A549 (cell line): ENCODE measurements around the gene KLK4. TPM values are rescaled to one million over a fixed set of nuclear protein-coding genes. Genes with fewer than 3 reads are reported as not detected.

Experiments
- ATAC-seq, 2 experiments: fragments of 200-7000 bp in 1 of 2; fragments of >200 bp in 1 of 2; cut with Nextera tagmentation in 1 of 2; cut with Tn5 transposase in 1 of 2; 3 replicates each; pipeline versions ENCODE4 v1.8.0 to v1.9.1; 2018 to 2020; ENCODE audit warnings: mild to moderate bottlenecking in 1 of 2, moderate library complexity in 1 of 2
- CTCF ChIA-PET: fragments of 300-600 bp; sonication (Branson Sonifier 250); formaldehyde crosslinking; extraction: SDS; loops from one replicate; lab custom pipeline; 2021; ENCODE audit warnings: antibody characterized with exemption, inconsistent platforms; lab: Yijun Ruan, JAX
- POLR2A ChIA-PET: fragments of 350-600 bp; formaldehyde crosslinking; extraction: SDS; loops from one replicate; lab custom pipeline; 2021; ENCODE audit warnings: antibody characterized with exemption, inconsistent platforms; lab: Yijun Ruan, JAX
- DNase-seq, 2 experiments: peaks; one replicate each; pipeline versions ENCODE4 v3.0.0 to v3.0.0-alpha.2; 2011 to 2016; ENCODE audit warnings: low read depth in 1 of 2, low spot score in 1 of 2
- FAIRE-seq: peaks from 2 replicates; lab custom pipeline; 2011; peaks lifted over from hg19 to GRCh38; lab: Jason Lieb, UNC
- H3K27ac ChIP-seq, 2 experiments: fragments of >200 bp; sonication (Bioruptor Twin); formaldehyde crosslinking; 3 replicates each; pipeline ENCODE4 v1.5.1; 2016 to 2017
- H3K4me1 ChIP-seq: fragments of >200 bp; sonication (Bioruptor Twin); formaldehyde crosslinking; 3 replicates; pipeline ENCODE4 v1.6.1; 2016
- H3K4me2 ChIP-seq: fragments of >200 bp; sonication (Bioruptor Twin); formaldehyde crosslinking; 3 replicates; pipeline ENCODE4 v1.6.1; 2016
- H3K4me3 ChIP-seq: fragments of >200 bp; sonication (Bioruptor Twin); formaldehyde crosslinking; 3 replicates; pipeline ENCODE4 v1.5.1; 2016
- H3K9me3 ChIP-seq: fragments of >200 bp; sonication (Bioruptor Twin); formaldehyde crosslinking; 3 replicates; pipeline ENCODE4 v1.6.1; 2016
- CBX2 ChIP-seq: fragments of 200-600 bp; sonication (generic); IDR thresholded peaks from 2 replicates; pipeline ENCODE4 v1.6.1; 2016; ENCODE audit warnings: low read depth, mild to moderate bottlenecking, borderline replicate concordance
- CBX8 ChIP-seq: fragments of 200-600 bp; sonication (generic); IDR thresholded peaks from 2 replicates; pipeline ENCODE4 v1.6.1; 2016
- EHF ChIP-seq: fragments of 250-450 bp; sonication (Bioruptor Pico); IDR thresholded peaks from 2 replicates; pipeline ENCODE4 v1.5.0; 2020; ENCODE audit warnings: mild to moderate bottlenecking
- HDAC2 ChIP-seq: fragments of 200-600 bp; sonication (generic); IDR thresholded peaks from 2 replicates; pipeline ENCODE4 v1.6.1; 2016
- JUNB ChIP-seq: fragments of >200 bp; sonication (Bioruptor Twin); formaldehyde crosslinking; IDR thresholded peaks from 2 replicates; pipeline ENCODE4 v1.6.1; 2016
- KDM5A ChIP-seq: fragments of 200-600 bp; sonication (generic); IDR thresholded peaks from 2 replicates; pipeline ENCODE4 v1.6.1; 2016; ENCODE audit warnings: antibody characterized with exemption, mild to moderate bottlenecking
- MAX ChIP-seq: IDR thresholded peaks from 2 replicates; pipeline ENCODE4 v1.6.1; 2012
- NR3C1 ChIP-seq: fragments of >200 bp; sonication (Bioruptor Twin); formaldehyde crosslinking; IDR thresholded peaks from 3 replicates; pipeline ENCODE4 v1.6.1; 2017
- PHF8 ChIP-seq: fragments of 200-600 bp; sonication (generic); IDR thresholded peaks from 2 replicates; pipeline ENCODE4 v1.6.1; 2016; ENCODE audit warnings: low read depth, mild to moderate bottlenecking, antibody characterized with exemption, moderate library complexity, borderline replicate concordance
- POLR2A ChIP-seq: IDR thresholded peaks from 2 replicates; pipeline ENCODE4 v1.6.1; 2012; ENCODE audit warnings: mild to moderate bottlenecking, low read length
- POLR2AphosphoS2 ChIP-seq: conservative IDR thresholded peaks from 2 replicates; pipeline ENCODE4 v1.6.1; 2012; ENCODE audit warnings: low read length, improper control_type of control experiment, inconsistent platforms
- RAD21 ChIP-seq, 2 experiments: fragments of >200 bp in 1 of 2; sonication (Bioruptor Twin) in 1 of 2; formaldehyde crosslinking in 1 of 2; IDR thresholded peaks in 1 of 2; conservative IDR thresholded peaks in 1 of 2; 2 replicates in 1 of 2; 3 replicates in 1 of 2; pipeline ENCODE4 v1.6.1; 2012 to 2018; ENCODE audit warnings: inconsistent platforms in 1 of 2
- TP53 ChIP-seq: fragments of 250-450 bp; sonication (Bioruptor Pico); IDR thresholded peaks from 2 replicates; pipeline ENCODE4 v1.5.0; 2021; ENCODE audit warnings: mild to moderate bottlenecking, moderate library complexity
- ZFP36 ChIP-seq: fragments of 450-650 bp; IDR thresholded peaks from 2 replicates; pipeline ENCODE4 v1.6.1; 2014; ENCODE audit warnings: borderline replicate concordance; ENCODE audit not compliant: partially characterized antibody
- WGBS: methylation state at CpG from one replicate; pipeline ENCODE4 v1.1.6; 2017; ENCODE audit errors: missing lambda C conversion rate; 5-methylcytosine and 5-hydroxymethylcytosine counted together
- polyA plus RNA-seq, 4 experiments: library from polyadenylated mRNA; depleted of rRNA in 3 of 4; stranded (reverse); fragments of >200 nt; fragmentation: RNase III in 1 of 4; extraction: RNeasy Plus Mini Kit Qiagen cat#74134 plus additional on column Dnase treatment in 1 of 4; gene quantifications; 2 replicates in 3 of 4; 3 replicates in 1 of 4; pipeline ENCODE4 v1.2.3, GENCODE V29; 2011 to 2017
- TF ChIP-seq, protein P1 (sequence below): fragments of 200-600 bp; sonication (generic); IDR thresholded peaks from 2 replicates; pipeline ENCODE4 v1.6.1; 2016; ENCODE audit warnings: antibody characterized with exemption, mild to moderate bottlenecking, moderate library complexity
- TF ChIP-seq, protein P2 (sequence below): fragments of >200 bp; sonication (Bioruptor Twin); formaldehyde crosslinking; IDR thresholded peaks from 3 replicates; pipeline ENCODE4 v1.6.1; 2016

Gene KLK4
- polyA plus RNA-seq, 2 of the 4 experiments (the other 2 are of a cell fraction): not detected

DNA sequence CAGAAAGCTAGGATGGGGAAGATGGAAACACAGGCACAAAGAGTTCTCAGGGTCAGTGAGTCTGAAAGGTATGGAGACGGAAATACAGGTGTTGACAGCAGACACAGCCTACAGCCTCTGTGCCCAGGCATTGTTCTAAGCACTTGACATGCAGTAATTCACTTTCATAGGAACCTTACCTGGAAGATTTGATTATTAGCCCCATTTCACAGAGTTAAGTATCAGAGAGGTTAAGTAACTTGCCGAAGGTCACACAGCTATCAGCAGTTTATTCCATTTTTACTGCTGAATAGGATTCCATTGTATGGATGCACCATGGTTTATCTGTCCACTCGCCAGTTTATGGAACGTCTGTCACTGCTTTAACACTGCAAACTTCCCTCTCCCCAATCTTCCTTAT, 13.2 kb downstream of the KLK4 start:
- Histone ChIP-seq H3K27ac (no peak overlapping the region), H3K4me2 (no peak overlapping the region), H3K4me1 (peaks cover 6% of the 10 kb centered on the region; the same call in 1 of the 3 replicates), H3K4me3 (no peak overlapping the region), H3K9me3 (peaks cover 3% of the 10 kb centered on the region; the same call in 1 of the 3 replicates)
- 12% methylated on average over 4 of the region's 4 CpGs for WGBS
- TF ChIP-seq, protein P1, sequence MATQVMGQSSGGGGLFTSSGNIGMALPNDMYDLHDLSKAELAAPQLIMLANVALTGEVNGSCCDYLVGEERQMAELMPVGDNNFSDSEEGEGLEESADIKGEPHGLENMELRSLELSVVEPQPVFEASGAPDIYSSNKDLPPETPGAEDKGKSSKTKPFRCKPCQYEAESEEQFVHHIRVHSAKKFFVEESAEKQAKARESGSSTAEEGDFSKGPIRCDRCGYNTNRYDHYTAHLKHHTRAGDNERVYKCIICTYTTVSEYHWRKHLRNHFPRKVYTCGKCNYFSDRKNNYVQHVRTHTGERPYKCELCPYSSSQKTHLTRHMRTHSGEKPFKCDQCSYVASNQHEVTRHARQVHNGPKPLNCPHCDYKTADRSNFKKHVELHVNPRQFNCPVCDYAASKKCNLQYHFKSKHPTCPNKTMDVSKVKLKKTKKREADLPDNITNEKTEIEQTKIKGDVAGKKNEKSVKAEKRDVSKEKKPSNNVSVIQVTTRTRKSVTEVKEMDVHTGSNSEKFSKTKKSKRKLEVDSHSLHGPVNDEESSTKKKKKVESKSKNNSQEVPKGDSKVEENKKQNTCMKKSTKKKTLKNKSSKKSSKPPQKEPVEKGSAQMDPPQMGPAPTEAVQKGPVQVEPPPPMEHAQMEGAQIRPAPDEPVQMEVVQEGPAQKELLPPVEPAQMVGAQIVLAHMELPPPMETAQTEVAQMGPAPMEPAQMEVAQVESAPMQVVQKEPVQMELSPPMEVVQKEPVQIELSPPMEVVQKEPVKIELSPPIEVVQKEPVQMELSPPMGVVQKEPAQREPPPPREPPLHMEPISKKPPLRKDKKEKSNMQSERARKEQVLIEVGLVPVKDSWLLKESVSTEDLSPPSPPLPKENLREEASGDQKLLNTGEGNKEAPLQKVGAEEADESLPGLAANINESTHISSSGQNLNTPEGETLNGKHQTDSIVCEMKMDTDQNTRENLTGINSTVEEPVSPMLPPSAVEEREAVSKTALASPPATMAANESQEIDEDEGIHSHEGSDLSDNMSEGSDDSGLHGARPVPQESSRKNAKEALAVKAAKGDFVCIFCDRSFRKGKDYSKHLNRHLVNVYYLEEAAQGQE: no peak
- TF ChIP-seq ZFP36 (peak; percentile 47), HDAC2 (no peak), POLR2A (no peak), EHF (CRISPR knock-in tag) (no peak), KDM5A (no peak), RAD21 (conservative IDR thresholded peaks at IDR 0.05 in 1 of 2, IDR thresholded peaks at IDR 0.05 in 1 of 2) (no peak)
- ChIA-PET CTCF (interaction anchor here (0.8 to 2.4 kb wide), 6 partner anchors 19 to 118 kb away, joined by 3 to 26 read pairs (median 3); no protein-coding TSS in a partner anchor), POLR2A (no interaction called here)
- no peak for FAIRE-seq
- DNase-seq: no peak
- no peak for ATAC-seq

DNA sequence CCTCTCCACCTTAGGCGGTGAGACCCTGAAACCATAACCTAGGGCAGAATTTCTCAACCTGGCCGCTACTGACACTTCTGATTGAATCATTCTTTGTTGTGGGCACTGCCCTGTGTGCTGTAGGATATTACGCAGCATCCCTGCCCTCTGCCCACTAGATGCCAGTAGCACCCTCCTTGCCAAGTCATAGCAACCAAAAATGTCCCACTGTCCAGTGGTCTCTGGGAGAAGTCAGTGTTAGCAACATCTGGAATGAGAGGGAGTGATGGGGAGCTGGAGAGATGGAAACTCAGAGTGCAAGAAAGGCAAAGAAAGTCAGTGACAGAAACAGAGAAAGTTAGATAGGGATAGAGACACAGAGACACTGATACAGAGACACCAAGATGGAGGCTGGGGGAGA, 13.6 kb downstream of the KLK4 start:
- ChIA-PET CTCF (interaction anchor here (0.8 to 2.4 kb wide), 5 partner anchors 20 to 119 kb away, joined by 3 to 26 read pairs (median 3); no protein-coding TSS in a partner anchor), POLR2A (no interaction called here)
- Histone ChIP-seq H3K4me1 (peaks cover 6% of the 10 kb centered on the region; the same call in 1 of the 3 replicates), H3K27ac (no peak overlapping the region), H3K4me2 (no peak overlapping the region), H3K4me3 (no peak overlapping the region), H3K9me3 (peaks cover 3% of the 10 kb centered on the region; the same call in 1 of the 3 replicates)
- 15% methylated on average over 3 of the region's 3 CpGs for whole genome bisulfite sequencing
- DNase-seq: no peak
- TF ChIP-seq CBX2 (no peak), RAD21 (conservative IDR thresholded peaks at IDR 0.05 in 1 of 2, IDR thresholded peaks at IDR 0.05 in 1 of 2) (0 out of 5 replicates have a peak, but pooled peaks of 1 of the 2 experiments have one; percentile 7)
- ATAC-seq: peak; percentile 51 to 54; a peak in 5 of 6 replicates
- no peak for FAIRE-seq

DNA sequence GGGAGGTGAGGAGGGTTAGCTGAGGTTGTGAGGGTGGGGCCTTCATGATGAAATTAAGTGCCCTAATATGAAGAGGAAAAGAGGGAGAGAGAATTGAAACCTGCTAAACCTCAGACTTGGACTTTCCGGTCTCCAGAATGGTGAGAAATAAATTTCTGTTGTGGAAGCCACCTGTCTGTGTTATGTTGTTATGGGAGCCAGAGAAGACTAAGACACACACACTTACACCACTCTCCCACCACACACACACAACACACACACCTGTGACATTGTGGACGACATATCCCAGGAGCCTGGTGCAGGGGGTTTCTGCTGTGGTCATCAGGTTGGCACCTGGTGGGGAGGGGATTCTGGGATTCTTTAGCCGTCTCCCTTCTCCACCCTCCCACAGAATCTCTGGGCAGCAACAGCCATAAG, 14.0 kb downstream of the KLK4 start:
- no peak for DNase-seq
- H3K4me3 ChIP-seq: no peak overlapping the region
- H3K4me1 ChIP-seq: peaks cover 6% of the 10 kb centered on the region; the same call in 1 of the 3 replicates
- ATAC-seq: 0 out of 6 replicates have a peak, but pooled peaks of 1 of the 2 experiments have one; percentile 10
- FAIRE-seq: no peak
- 31% methylated on average over 3 of the region's 3 CpGs for WGBS
- no peak overlapping the region for H3K4me2 ChIP-seq
- no peak overlapping the region; a peak in 1 of 6 replicates for H3K27ac ChIP-seq
- POLR2A ChIA-PET: no interaction called here
- H3K9me3 ChIP-seq: peaks cover 3% of the 10 kb centered on the region; the same call in 1 of the 3 replicates
- TF ChIP-seq CBX8: no peak
- TF ChIP-seq JUNB: no peak
- no peak for TF ChIP-seq NR3C1
- no peak for TF ChIP-seq POLR2AphosphoS2
- TF ChIP-seq TP53 (CRISPR knock-in tag): no peak
- no peak for TF ChIP-seq RAD21 (conservative IDR thresholded peaks at IDR 0.05 in 1 of 2, IDR thresholded peaks at IDR 0.05 in 1 of 2)
- TF ChIP-seq, protein P2, sequence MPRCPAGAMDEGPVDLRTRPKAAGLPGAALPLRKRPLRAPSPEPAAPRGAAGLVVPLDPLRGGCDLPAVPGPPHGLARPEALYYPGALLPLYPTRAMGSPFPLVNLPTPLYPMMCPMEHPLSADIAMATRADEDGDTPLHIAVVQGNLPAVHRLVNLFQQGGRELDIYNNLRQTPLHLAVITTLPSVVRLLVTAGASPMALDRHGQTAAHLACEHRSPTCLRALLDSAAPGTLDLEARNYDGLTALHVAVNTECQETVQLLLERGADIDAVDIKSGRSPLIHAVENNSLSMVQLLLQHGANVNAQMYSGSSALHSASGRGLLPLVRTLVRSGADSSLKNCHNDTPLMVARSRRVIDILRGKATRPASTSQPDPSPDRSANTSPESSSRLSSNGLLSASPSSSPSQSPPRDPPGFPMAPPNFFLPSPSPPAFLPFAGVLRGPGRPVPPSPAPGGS: no peak
- TF ChIP-seq MAX: no peak
- no peak for TF ChIP-seq PHF8
- CTCF ChIA-PET: interaction anchor here (0.8 to 2.4 kb wide), 6 partner anchors 20 to 119 kb away, joined by 3 to 26 read pairs (median 4); no protein-coding TSS in a partner anchor
